Pancreas (tissue), 10 donors: ENCODE results near the gene LLGL2. TPM values are rescaled to one million over a fixed set of nuclear protein-coding genes. Genes with fewer than 3 reads are reported as not detected.

Source experiments
- ATAC-seq, 4 donors: fragments of 200-7000 bp; cut with Tn5 transposase; one replicate each; pipeline versions ENCODE4 v1.8.0 to v1.9.1; 2020; ENCODE audit warnings: mild to moderate bottlenecking in 4 of 4, moderate library complexity in 4 of 4
- DNase-seq, 6 donors: peaks; one replicate each; pipeline ENCODE4 v3.0.0-alpha.2; 2020
- FAIRE-seq: peaks from 2 replicates; lab custom pipeline; 2012; peaks lifted over from hg19 to GRCh38; lab: Jason Lieb, UNC
- H3K27ac ChIP-seq, 4 donors: fragments of 200-600 bp; sonication (generic); 1 replicate in 3 of 4; 2 replicates in 1 of 4; pipeline versions ENCODE4 v1.5.0 to v1.8.0; 2020
- H3K27me3 ChIP-seq, 4 donors: fragments of 200-600 bp; one replicate each; pipeline ENCODE4 v1.8.0; 2021
- H3K36me3 ChIP-seq, 3 donors: fragments of 200-600 bp; sonication (generic) in 1 of 3; one replicate each; pipeline versions ENCODE4 v1.5.0 to v1.8.0; 2020 to 2021
- H3K4me1 ChIP-seq, 3 donors: fragments of 200-600 bp; one replicate each; pipeline ENCODE4 v1.8.0; 2021
- H3K4me3 ChIP-seq, 4 donors: fragments of 200-600 bp; sonication (generic) in 2 of 4; one replicate each; pipeline versions ENCODE4 v1.5.0 to v1.8.0; 2020 to 2021
- H3K9me3 ChIP-seq, 4 donors: fragments of 200-600 bp; one replicate each; pipeline ENCODE4 v1.8.0; 2021
- CTCF ChIP-seq, 4 donors: fragments of 200-600 bp; sonication (generic) in 3 of 4; IDR thresholded peaks; one replicate each; pipeline versions ENCODE4 v1.5.0 to v1.8.0; 2021; ENCODE audit warnings: antibody characterized with exemption in 4 of 4
- WGBS, 2 donors: extraction: QIAGEN DNeasy Blood & Tissue Kit; methylation state at CpG; one replicate each; pipeline ENCODE4 v1.1.7; 2013; 5-methylcytosine and 5-hydroxymethylcytosine counted together
- intact Hi-C, 3 donors: fragments of 100-400 bp; cut with DNase I; formaldehyde crosslinking; loops; one replicate each; pipeline versions ENCODE4 v1.11.1 to v1.14.2; 2022
- polyA plus RNA-seq, 2 donors: library from polyadenylated mRNA; stranded (reverse); fragments of 200-250 nt; gene quantifications; one replicate each; pipeline ENCODE4 v1.2.3, GENCODE V29; 2013
- total RNA-seq, 6 donors: library from RNA; stranded (reverse); fragmentation: NEBNext Ultra II Directional in 4 of 6; extraction: Animal tissue kit (Norgen Biotek cat#: 25700) in 4 of 6; gene quantifications; one replicate each; pipeline versions ENCODE4 v1.2.1 to v1.2.4, GENCODE V29; 2021 to 2023
- donor health status: healthy with polysubstance abuse.
- donor health status: DM: no; HTN: no; CAD: no; lungs with moderate emphysema.
- donor health status: DM: no; HTN: no; CAD: no.
- donor health status: control.
- donor health status: control.
- donor health status: Bipolar disorder and iron deficiency.
- donor health status: DM: yes; HTN: yes; CAD: no.
- donor health status: DM: no; HTN: no; CAD: no.
- donor health status: DM: no; HTN: no; CAD: no.
- donor health status: DM: yes; HTN: yes; CAD: no.

Gene LLGL2
- total and polyA plus RNA-seq, 8 donors, result 87.8 to 296 (median 112) TPM

DNA sequence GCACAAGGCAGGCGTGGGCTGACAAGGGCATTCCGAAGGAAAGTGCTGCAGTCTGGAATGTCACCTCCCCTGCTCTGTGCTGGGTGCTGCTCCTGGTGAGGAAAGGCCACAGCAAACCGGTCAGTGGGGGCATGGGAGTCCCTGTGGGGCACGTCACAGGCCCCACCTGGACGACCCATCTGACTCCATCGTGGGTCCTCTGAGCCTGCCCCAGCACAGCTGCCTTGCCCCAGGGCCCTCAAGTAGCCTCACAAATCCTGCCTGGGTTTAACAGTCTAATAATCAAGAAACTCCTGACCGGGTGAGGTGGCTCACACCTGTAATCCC is 59.3 kb downstream of the LLGL2 start:
- DNase-seq, result no peak
- WGBS, 2 donors, result 84 to 92% methylated on average over 7 of the region's 7 CpGs
- no peak for ATAC-seq
- intact Hi-C loops, result loop anchor here in 2 of 3 donors (5.0 to 10.0 kb wide), 2 partner anchors 50 to 58 kb away; partner anchors contain the start of gene LLGL2 (in 1 of the 2)
- FAIRE-seq, result no peak
- no peaks in the 10 kb centered on the region for H3K9me3 ChIP-seq
- no peaks in the 10 kb centered on the region for H3K36me3 ChIP-seq
- H3K4me1 ChIP-seq, result peaks cover 0 to 3% (median 3%) of the 10 kb centered on the region in 3 donors
- no peak overlapping the region for H3K4me3 ChIP-seq
- H3K27ac ChIP-seq, result no peak overlapping the region
- TF ChIP-seq CTCF (IDR thresholded peaks at IDR 0.05), result no peak
- H3K27me3 ChIP-seq, result no peaks in the 10 kb centered on the region

DNA sequence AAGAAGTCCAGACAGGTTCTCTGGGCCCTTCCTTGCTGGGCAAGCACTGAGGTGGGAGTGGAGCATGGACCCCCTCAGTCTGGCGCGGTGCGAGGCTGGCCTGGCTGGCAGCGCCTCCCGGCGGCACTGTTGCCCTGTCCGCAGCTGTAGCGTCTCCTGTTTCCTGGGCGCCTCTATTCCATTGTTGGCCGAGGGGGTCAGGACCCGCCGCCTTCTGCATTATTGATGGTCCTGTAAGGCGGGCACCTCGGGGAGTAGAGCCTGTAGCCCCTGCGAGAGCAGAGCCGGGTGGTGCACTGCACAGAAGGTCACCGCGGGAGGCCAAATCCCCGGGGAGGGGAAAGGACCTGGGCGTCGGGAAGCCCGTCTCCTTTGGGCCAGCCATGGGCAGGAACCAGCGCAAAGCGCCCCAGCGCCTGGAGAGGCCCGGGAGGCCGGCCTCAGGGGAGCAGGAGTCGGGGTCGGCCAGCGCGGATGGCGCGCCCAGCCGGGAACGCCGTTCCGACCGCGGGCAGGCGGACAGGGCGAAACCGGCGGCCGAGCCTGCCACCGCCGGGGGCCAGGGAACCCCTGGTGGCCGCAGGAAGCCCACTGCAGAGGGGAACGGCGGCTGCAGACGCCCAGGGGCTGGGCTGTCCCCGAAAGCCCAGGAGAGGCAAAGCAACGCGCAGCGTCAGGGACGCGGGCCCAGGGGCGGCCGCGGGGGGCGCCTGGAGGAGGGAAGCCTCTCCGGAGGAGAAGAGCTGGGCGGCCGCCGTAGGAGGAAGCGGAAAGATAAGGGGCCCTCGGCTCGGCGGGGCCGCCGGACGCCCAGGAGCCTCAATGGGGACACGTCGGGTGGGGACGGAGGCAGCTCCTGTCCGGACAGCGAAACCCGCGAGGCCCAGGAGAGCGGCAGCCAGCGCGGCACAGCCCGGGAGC is 62.4 kb downstream of the LLGL2 start, which contains the start of gene MYO15B:
TSS of gene MYO15B (plus strand) at position 126 of the 921 bp plus-strand sequence. CDS start at position 384, 258 bp downstream.
- H3K4me1 ChIP-seq, result peaks cover 0 to 5% (median 4%) of the 10 kb centered on the region in 3 donors
- peak within 1 kb of the TSS; percentile 76 to 88 (median 83) for H3K27ac ChIP-seq
- ATAC-seq (peak in 3 of 4 donors; percentile 6 to 33 (median 21)), FAIRE-seq (no peak), DNase-seq (peak in 4 of 6 donors; percentile 47 to 87 (median 63))
- H3K27me3 ChIP-seq, result no peaks in the 10 kb centered on the region
- no peaks in the 10 kb centered on the region for H3K36me3 ChIP-seq
- TF ChIP-seq CTCF (IDR thresholded peaks at IDR 0.05), result peak in 2 of 4 donors; percentile 11 to 16
- no peaks in the 10 kb centered on the region for H3K9me3 ChIP-seq
- peak within 1 kb of the TSS; percentile 21 to 65 (median 42) for H3K4me3 ChIP-seq
- 40 to 52% methylated on average over 74 to 82 of the region's 82 CpGs for WGBS, 2 donors
- intact Hi-C loops, result loop anchor here in 2 of 3 donors (5.0 to 10.0 kb wide), 2 partner anchors 53 to 61 kb away; partner anchors contain the start of gene LLGL2 (in 1 of the 2)

GRCh38 chr17:75588596-75589011 is 63.1 kb downstream of the LLGL2 start:
- ATAC-seq (peak; percentile 39 to 69 (median 59)), DNase-seq (peak; percentile 67 to 92 (median 82)), FAIRE-seq (no peak)
- 21 to 27% methylated on average over 43 to 49 of the region's 49 CpGs for WGBS, 2 donors
- H3K36me3 ChIP-seq, result no peaks in the 10 kb centered on the region
- TF ChIP-seq CTCF (IDR thresholded peaks at IDR 0.05), result no peak
- H3K27ac ChIP-seq, result peak overlapping the region; percentile 76 to 88 (median 83)
- H3K9me3 ChIP-seq, result no peaks in the 10 kb centered on the region
- intact Hi-C loops, result loop anchor here in 2 of 3 donors (5.0 to 10.0 kb wide), 2 partner anchors 54 to 61 kb away; partner anchors contain the start of gene LLGL2 (in 1 of the 2)
- peak overlapping the region; percentile 21 to 65 (median 42) for H3K4me3 ChIP-seq
- H3K27me3 ChIP-seq, result no peaks in the 10 kb centered on the region
- H3K4me1 ChIP-seq, result peaks cover 0 to 5% (median 4%) of the 10 kb centered on the region in 3 donors

DNA sequence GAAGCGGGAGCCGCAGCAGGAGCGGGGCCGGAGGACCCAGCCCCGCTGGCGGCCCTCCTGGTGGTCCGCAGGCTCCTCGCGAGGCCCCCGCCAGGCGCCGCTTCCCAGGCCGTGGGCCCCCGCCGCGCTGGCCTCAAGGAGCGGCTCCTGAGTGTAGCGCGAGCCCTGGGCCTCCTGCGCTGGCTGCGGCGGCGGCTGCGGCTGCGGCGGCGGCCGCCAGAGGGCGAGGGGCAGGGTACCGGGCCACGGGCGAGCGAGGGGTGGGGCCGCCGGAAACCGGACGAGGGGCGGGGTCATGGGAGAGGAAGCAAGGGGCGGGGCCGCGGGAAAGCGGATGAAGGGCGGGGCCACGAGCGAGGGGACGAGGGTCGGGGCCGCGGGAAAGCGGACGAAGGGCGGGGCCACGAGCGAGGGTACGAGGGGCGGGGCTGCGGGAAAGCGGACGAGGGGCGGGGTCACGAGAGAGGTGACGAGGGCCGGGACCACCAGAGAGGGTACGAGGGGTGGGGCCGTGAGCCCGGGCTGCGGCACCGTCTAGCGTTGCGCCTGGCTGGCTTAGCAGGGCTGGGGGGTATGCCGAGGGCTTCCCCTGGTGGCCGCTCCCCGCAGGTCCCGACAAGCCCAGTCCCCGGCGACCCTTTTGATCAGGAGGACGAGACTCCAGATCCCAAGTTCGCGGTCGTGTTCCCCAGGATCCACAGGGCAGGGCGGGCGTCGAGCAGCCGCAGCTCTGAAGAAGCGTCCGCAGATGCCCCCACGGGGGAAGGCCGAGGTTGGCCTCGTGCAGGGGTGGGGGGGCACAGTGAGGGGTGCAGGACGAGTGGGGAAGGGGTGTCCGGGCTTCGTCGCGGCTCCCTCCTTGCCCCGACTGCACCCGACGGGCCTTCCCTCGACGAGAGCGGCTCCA is 63.8 kb downstream of the LLGL2 start:
- TF ChIP-seq CTCF (IDR thresholded peaks at IDR 0.05), result peak; percentile 41 to 69 (median 66)
- Histone ChIP-seq H3K36me3 (no peaks in the 10 kb centered on the region), H3K4me1 (peaks cover 0 to 5% (median 4%) of the 10 kb centered on the region in 3 donors), H3K27me3 (no peaks in the 10 kb centered on the region), H3K27ac (peak overlapping the region; percentile 76 to 88 (median 83)), H3K9me3 (no peaks in the 10 kb centered on the region), H3K4me3 (peak overlapping the region; percentile 30 to 65 (median 55))
- intact Hi-C loops, result loop anchor here in 2 of 3 donors (5.0 to 10.0 kb wide), 2 partner anchors 54 to 62 kb away; partner anchors contain the start of gene LLGL2 (in 1 of the 2)
- 8% methylated on average over 63 to 100 of the region's 100 CpGs for WGBS, 2 donors
- ATAC-seq (peak; percentile 91 to 94 (median 94)), DNase-seq (peak; percentile 94 to 100 (median 97)), FAIRE-seq (no peak)
